Measurements from ENCODE around the gene RFNG.

DNA sequence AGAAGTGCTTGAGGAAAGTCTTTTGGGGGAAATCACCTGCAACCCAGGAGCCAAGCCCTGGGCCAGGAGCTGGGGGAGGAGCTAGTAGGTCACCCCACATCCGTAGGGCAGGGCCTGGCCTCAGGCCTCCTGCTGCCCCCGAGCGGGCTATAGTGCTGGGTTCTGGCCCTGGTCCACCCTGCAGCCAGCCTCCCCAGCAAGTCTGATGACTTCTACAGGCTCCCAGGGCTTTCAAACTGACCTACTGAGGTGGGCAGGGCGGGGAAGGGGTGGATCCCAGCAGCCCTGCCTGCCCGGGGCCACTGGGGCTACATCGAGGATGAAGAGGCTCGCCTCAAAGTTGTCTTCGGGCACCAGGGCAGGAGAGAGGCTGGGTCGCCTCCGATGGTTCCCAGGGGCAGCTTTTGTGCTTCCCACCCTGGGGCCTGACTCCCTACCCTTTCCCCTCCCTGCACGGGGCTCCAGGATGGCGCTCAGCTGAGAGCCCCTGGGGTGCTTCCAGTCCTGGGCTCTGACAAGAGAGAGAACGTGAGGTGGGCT, 33.9 kb downstream of the RFNG start:
- TF ChIP-seq, protein P1, sequence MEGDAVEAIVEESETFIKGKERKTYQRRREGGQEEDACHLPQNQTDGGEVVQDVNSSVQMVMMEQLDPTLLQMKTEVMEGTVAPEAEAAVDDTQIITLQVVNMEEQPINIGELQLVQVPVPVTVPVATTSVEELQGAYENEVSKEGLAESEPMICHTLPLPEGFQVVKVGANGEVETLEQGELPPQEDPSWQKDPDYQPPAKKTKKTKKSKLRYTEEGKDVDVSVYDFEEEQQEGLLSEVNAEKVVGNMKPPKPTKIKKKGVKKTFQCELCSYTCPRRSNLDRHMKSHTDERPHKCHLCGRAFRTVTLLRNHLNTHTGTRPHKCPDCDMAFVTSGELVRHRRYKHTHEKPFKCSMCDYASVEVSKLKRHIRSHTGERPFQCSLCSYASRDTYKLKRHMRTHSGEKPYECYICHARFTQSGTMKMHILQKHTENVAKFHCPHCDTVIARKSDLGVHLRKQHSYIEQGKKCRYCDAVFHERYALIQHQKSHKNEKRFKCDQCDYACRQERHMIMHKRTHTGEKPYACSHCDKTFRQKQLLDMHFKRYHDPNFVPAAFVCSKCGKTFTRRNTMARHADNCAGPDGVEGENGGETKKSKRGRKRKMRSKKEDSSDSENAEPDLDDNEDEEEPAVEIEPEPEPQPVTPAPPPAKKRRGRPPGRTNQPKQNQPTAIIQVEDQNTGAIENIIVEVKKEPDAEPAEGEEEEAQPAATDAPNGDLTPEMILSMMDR (IDR thresholded peaks at IDR 0.05), result no peak
- TF ChIP-seq POLR2A (IDR thresholded peaks at IDR 0.05), result no peak

All from testis (tissue), 2 donors.